Liver (tissue), 3 donors: Measurements from ENCODE around the gene TMEM175.

Experiments
- GABPA ChIP-seq, 2 donors: IDR thresholded peaks in 1 of 2; conservative IDR thresholded peaks in 1 of 2; 2 replicates each; pipeline ENCODE4 v1.6.1; 2016; ENCODE audit warnings: antibody characterized with exemption in 2 of 2, mild to moderate bottlenecking in 1 of 2, moderate library complexity in 1 of 2
- RXRA ChIP-seq, 2 donors: IDR thresholded peaks; 2 replicates each; pipeline ENCODE4 v1.6.1; 2017 to 2018; ENCODE audit warnings: antibody characterized with exemption in 2 of 2, mild to moderate bottlenecking in 1 of 2
- SP1 ChIP-seq: IDR thresholded peaks from 2 replicates; pipeline ENCODE4 v1.6.1; 2018; ENCODE audit warnings: antibody characterized with exemption, mild to moderate bottlenecking
- TAF1 ChIP-seq: conservative IDR thresholded peaks from 2 replicates; pipeline ENCODE4 v1.6.1; 2016; ENCODE audit warnings: antibody characterized with exemption, mild to moderate bottlenecking
- TF ChIP-seq, protein P1 (sequence below): IDR thresholded peaks from 2 replicates; pipeline ENCODE4 v1.6.1; 2016; ENCODE audit warnings: antibody characterized with exemption, mild to moderate bottlenecking
- TF ChIP-seq, protein P2 (sequence below): fragments of 150-350 bp; IDR thresholded peaks from 2 replicates; pipeline ENCODE4 v1.5.1; 2017; ENCODE audit warnings: improper control_type of control experiment, low read depth, low read length; ENCODE audit not compliant: missing input control
- TF ChIP-seq, protein P3 (sequence below): IDR thresholded peaks from 2 replicates; pipeline ENCODE4 v1.6.1; 2016; ENCODE audit warnings: antibody characterized with exemption
- donor health status: healthy.
- donor health status: healthy.

DNA sequence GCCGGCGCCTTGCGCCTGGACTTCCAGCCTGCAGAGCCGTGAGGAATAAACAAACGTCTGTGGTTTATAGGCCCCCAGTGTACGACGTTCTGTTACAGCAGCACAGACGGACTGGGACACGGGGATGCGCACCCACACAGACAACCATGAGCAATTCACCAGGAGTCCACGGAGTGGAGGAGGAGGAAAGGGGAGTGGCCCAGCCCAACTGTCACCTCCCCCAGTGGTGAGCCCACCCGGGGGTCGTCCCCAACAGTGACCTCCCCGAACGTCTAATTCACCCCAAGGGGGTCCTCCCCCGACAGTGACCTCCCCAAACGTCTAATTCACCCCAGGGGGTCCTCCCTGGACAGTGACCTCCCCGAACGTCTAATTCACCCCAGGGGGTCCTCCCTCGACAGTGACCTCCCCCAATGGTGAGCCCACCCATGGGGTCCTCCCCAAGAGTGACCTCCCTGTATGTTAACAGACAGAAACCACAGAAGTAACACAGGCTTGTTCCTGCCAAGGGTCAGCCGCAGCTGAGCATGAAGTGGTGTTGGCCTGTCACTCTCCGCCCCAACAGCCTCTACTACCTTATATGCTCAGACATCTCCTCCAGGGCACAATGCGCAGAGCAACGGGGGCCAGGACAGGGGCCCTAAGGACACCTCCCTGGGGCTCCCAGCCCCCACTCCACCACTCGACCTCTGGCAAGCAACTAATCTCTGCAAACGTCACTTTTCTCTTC is 6.3 kb upstream of the TMEM175 start:
- TF ChIP-seq RXRA (IDR thresholded peaks at IDR 0.05), result no peak
- TF ChIP-seq, protein P1, sequence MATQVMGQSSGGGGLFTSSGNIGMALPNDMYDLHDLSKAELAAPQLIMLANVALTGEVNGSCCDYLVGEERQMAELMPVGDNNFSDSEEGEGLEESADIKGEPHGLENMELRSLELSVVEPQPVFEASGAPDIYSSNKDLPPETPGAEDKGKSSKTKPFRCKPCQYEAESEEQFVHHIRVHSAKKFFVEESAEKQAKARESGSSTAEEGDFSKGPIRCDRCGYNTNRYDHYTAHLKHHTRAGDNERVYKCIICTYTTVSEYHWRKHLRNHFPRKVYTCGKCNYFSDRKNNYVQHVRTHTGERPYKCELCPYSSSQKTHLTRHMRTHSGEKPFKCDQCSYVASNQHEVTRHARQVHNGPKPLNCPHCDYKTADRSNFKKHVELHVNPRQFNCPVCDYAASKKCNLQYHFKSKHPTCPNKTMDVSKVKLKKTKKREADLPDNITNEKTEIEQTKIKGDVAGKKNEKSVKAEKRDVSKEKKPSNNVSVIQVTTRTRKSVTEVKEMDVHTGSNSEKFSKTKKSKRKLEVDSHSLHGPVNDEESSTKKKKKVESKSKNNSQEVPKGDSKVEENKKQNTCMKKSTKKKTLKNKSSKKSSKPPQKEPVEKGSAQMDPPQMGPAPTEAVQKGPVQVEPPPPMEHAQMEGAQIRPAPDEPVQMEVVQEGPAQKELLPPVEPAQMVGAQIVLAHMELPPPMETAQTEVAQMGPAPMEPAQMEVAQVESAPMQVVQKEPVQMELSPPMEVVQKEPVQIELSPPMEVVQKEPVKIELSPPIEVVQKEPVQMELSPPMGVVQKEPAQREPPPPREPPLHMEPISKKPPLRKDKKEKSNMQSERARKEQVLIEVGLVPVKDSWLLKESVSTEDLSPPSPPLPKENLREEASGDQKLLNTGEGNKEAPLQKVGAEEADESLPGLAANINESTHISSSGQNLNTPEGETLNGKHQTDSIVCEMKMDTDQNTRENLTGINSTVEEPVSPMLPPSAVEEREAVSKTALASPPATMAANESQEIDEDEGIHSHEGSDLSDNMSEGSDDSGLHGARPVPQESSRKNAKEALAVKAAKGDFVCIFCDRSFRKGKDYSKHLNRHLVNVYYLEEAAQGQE, result no peak
- TF ChIP-seq, protein P2, sequence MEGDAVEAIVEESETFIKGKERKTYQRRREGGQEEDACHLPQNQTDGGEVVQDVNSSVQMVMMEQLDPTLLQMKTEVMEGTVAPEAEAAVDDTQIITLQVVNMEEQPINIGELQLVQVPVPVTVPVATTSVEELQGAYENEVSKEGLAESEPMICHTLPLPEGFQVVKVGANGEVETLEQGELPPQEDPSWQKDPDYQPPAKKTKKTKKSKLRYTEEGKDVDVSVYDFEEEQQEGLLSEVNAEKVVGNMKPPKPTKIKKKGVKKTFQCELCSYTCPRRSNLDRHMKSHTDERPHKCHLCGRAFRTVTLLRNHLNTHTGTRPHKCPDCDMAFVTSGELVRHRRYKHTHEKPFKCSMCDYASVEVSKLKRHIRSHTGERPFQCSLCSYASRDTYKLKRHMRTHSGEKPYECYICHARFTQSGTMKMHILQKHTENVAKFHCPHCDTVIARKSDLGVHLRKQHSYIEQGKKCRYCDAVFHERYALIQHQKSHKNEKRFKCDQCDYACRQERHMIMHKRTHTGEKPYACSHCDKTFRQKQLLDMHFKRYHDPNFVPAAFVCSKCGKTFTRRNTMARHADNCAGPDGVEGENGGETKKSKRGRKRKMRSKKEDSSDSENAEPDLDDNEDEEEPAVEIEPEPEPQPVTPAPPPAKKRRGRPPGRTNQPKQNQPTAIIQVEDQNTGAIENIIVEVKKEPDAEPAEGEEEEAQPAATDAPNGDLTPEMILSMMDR, result no peak
- TF ChIP-seq SP1, result no peak
- TF ChIP-seq GABPA (IDR thresholded peaks at IDR 0.05 in 1 of 2, conservative IDR thresholded peaks at IDR 0.05 in 1 of 2), result no peak
- no peak for TF ChIP-seq TAF1
- TF ChIP-seq, protein P3, sequence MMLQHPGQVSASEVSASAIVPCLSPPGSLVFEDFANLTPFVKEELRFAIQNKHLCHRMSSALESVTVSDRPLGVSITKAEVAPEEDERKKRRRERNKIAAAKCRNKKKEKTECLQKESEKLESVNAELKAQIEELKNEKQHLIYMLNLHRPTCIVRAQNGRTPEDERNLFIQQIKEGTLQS, result no peak
